ENCODE results near the gene FREM1. TPM values are rescaled to one million over a fixed set of nuclear protein-coding genes. Genes with fewer than 3 reads are reported as not detected.

FREM1 gene
- total RNA-seq, 1 donor from 2014 or later, result 62.9 TPM

GRCh38 chr9:14830057-14830456, 80.2 kb downstream of the FREM1 start:
- H3K27ac Mint-ChIP-seq, result no peak overlapping the region
- H3K4me3 Mint-ChIP-seq, result no peak overlapping the region
- DNase-seq (ENCODE audit: low spot score in 2 of 2, unreplicated experiment in 2 of 2), result no peak
- peaks cover 58% of the 10 kb centered on the region for H3K36me3 Mint-ChIP-seq
- no peaks in the 10 kb centered on the region for H3K4me1 Mint-ChIP-seq
- no peaks in the 10 kb centered on the region for H3K27me3 Mint-ChIP-seq (ENCODE audit: low read depth)
- TF ChIP-seq CTCF (IDR thresholded peaks at IDR 0.05; ENCODE audit: unreplicated experiment), result no peak
- peaks cover 12% of the 10 kb centered on the region for H3K9me3 Mint-ChIP-seq

- Mint-ChIP-seq H3K4me3 (no peak overlapping the region), H3K9me3 (peaks cover 12% of the 10 kb centered on the region), H3K36me3 (peaks cover 54% of the 10 kb centered on the region), H3K27me3 (ENCODE audit: low read depth) (no peaks in the 10 kb centered on the region), H3K27ac (no peak overlapping the region), H3K4me1 (no peaks in the 10 kb centered on the region)
- TF ChIP-seq CTCF (IDR thresholded peaks at IDR 0.05; ENCODE audit: unreplicated experiment), result no peak
- DNase-seq (ENCODE audit: low spot score in 2 of 2, unreplicated experiment in 2 of 2), result no peak
These were observed 81.0 kb downstream of the FREM1 start for GRCh38 chr9:14829204-14829603.

GRCh38 chr9:14827805-14828204, 82.4 kb downstream of the FREM1 start:
- no peaks in the 10 kb centered on the region for H3K4me1 Mint-ChIP-seq
- H3K36me3 Mint-ChIP-seq, result peaks cover 53% of the 10 kb centered on the region
- H3K27ac Mint-ChIP-seq, result no peak overlapping the region
- H3K9me3 Mint-ChIP-seq, result peaks cover 12% of the 10 kb centered on the region
- DNase-seq (ENCODE audit: low spot score in 2 of 2, unreplicated experiment in 2 of 2), result no peak
- no peak overlapping the region for H3K4me3 Mint-ChIP-seq
- no peaks in the 10 kb centered on the region for H3K27me3 Mint-ChIP-seq (ENCODE audit: low read depth)
- TF ChIP-seq CTCF (IDR thresholded peaks at IDR 0.05; ENCODE audit: unreplicated experiment), result no peak

GRCh38 chr9:14824481-14824880, 85.7 kb downstream of the FREM1 start:
- no peaks in the 10 kb centered on the region for H3K4me1 Mint-ChIP-seq
- peaks cover 3% of the 10 kb centered on the region for H3K9me3 Mint-ChIP-seq
- no peaks in the 10 kb centered on the region for H3K27me3 Mint-ChIP-seq (ENCODE audit: low read depth)
- H3K4me3 Mint-ChIP-seq, result no peak overlapping the region
- DNase-seq (ENCODE audit: low spot score in 2 of 2, unreplicated experiment in 2 of 2), result no peak
- no peak for TF ChIP-seq CTCF (IDR thresholded peaks at IDR 0.05; ENCODE audit: unreplicated experiment)
- peaks cover 41% of the 10 kb centered on the region for H3K36me3 Mint-ChIP-seq
- H3K27ac Mint-ChIP-seq, result no peak overlapping the region

GRCh38 chr9:14823800-14824199, 86.4 kb downstream of the FREM1 start:
- no peak overlapping the region for H3K4me3 Mint-ChIP-seq
- no peak for TF ChIP-seq CTCF (IDR thresholded peaks at IDR 0.05; ENCODE audit: unreplicated experiment)
- H3K9me3 Mint-ChIP-seq, result no peaks in the 10 kb centered on the region
- no peaks in the 10 kb centered on the region for H3K4me1 Mint-ChIP-seq
- H3K27me3 Mint-ChIP-seq (ENCODE audit: low read depth), result no peaks in the 10 kb centered on the region
- no peak overlapping the region for H3K27ac Mint-ChIP-seq
- peaks cover 43% of the 10 kb centered on the region for H3K36me3 Mint-ChIP-seq
- DNase-seq (ENCODE audit: low spot score in 2 of 2, unreplicated experiment in 2 of 2), result no peak

GRCh38 chr9:14822666-14823065, 87.6 kb downstream of the FREM1 start:
- H3K36me3 Mint-ChIP-seq, result peaks cover 49% of the 10 kb centered on the region
- no peak overlapping the region for H3K27ac Mint-ChIP-seq

More at GRCh38 chr9:14822666-14823065, 87.6 kb downstream of the FREM1 start:
- Mint-ChIP-seq H3K9me3 (no peaks in the 10 kb centered on the region), H3K4me3 (no peak overlapping the region), H3K4me1 (no peaks in the 10 kb centered on the region), H3K27me3 (ENCODE audit: low read depth) (no peaks in the 10 kb centered on the region)
- DNase-seq (ENCODE audit: low spot score in 2 of 2, unreplicated experiment in 2 of 2), result no peak
- TF ChIP-seq CTCF (IDR thresholded peaks at IDR 0.05; ENCODE audit: unreplicated experiment), result no peak

All from mesothelial cell of epicardium (in vitro differentiated cells).